AG09309 (cell line): Measurements from ENCODE around the gene ASPSCR1.

Source experiments
- DNase-seq: peaks from one replicate; pipeline ENCODE4 v3.0.0-alpha.2; 2010; ENCODE audit warnings: low read depth
- H3K4me3 ChIP-seq: 2 replicates; pipeline ENCODE4 v1.5.1; 2011; ENCODE audit warnings: mild to moderate bottlenecking, low read depth, low read length, moderate library complexity; ENCODE audit not compliant: control insufficient read depth
- TF ChIP-seq, protein P1 (sequence below): IDR thresholded peaks from 2 replicates; pipeline ENCODE4 v1.5.1; 2011; ENCODE audit warnings: mild to moderate bottlenecking, low read depth, low read length, inconsistent platforms; ENCODE audit not compliant: insufficient read depth, control insufficient read depth; ENCODE audit errors: missing control alignments

Gene ASPSCR1

DNA sequence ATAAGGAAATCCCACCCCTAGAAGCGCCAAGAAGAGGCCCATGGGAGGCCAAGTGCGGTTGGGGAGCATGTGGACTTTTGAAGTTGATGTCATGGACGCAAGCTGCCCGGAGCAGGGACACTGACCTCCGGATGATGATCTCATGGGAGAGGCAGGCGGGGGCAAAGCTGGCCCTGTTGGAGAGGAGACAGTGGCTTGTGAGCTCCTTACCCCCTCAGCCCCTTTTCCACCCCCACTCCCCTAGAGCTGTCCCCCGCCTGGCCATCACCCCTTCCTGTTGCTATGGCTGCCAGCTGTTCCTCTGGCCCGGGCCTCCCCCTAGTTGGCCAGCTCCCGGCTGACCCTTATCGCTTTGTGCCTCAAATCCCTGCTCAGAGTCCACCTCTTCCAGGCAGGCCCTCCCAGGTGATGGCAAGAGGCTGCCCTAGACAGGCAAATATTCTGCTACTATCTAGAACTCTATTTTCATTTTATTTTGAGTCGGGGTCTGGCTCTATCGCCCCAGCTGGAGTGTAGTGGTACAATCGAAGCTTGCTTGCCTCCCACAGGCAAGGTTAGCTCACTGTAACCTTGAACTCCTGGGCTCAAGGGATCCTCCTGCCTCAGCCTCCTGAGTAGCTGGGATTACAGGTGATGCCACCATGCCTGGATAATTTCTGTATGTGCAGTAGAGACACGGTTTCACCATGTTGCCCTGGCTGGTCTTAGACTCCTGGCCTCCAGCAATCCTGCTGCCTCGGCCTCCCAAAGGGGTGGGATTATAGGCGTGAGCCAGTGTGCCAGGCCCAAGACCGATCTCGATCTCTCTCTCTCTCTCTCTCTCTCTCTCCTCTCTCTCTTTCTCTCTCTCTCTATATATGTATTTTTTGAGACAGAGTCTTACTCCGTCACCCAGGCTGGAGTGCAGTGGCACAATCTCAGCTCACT is 23.0 kb upstream of the ASPSCR1 start:
- no peak overlapping the region for H3K4me3 ChIP-seq
- TF ChIP-seq, protein P1, sequence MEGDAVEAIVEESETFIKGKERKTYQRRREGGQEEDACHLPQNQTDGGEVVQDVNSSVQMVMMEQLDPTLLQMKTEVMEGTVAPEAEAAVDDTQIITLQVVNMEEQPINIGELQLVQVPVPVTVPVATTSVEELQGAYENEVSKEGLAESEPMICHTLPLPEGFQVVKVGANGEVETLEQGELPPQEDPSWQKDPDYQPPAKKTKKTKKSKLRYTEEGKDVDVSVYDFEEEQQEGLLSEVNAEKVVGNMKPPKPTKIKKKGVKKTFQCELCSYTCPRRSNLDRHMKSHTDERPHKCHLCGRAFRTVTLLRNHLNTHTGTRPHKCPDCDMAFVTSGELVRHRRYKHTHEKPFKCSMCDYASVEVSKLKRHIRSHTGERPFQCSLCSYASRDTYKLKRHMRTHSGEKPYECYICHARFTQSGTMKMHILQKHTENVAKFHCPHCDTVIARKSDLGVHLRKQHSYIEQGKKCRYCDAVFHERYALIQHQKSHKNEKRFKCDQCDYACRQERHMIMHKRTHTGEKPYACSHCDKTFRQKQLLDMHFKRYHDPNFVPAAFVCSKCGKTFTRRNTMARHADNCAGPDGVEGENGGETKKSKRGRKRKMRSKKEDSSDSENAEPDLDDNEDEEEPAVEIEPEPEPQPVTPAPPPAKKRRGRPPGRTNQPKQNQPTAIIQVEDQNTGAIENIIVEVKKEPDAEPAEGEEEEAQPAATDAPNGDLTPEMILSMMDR = no peak
- no peak for DNase-seq

DNA sequence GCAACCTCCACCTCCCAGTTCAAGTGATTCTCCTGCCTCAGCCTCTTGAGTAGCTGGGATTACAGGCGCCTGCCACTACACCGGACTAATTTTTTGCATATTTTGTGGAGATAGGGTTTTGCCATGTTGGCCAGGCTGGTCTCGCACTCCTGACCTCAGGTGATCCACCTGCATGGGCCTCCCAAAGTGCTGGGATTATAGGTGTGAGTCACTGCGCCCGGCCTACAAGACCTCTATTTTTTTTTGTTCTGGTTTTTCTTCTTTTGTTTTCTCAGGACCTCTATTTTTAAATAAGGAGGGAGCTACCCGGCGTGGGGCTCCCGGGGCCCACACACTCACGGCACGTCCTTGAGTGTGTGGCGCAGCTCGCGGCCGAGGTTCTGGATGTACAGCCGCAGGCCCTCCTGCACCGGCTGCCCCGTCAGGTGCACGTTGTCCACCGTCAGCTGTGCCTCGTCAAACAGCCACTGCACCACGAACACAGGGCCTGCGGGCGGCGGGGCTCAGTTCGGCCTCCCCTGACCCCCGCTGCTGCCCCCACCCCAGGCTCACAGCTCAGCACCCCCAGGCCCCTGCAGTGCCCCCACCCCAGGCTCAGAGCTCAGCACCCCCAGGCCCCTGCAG is 22.3 kb upstream of the ASPSCR1 start:
- no peak for DNase-seq
- TF ChIP-seq, protein P1 = no peak
- H3K4me3 ChIP-seq = no peak overlapping the region

DNA sequence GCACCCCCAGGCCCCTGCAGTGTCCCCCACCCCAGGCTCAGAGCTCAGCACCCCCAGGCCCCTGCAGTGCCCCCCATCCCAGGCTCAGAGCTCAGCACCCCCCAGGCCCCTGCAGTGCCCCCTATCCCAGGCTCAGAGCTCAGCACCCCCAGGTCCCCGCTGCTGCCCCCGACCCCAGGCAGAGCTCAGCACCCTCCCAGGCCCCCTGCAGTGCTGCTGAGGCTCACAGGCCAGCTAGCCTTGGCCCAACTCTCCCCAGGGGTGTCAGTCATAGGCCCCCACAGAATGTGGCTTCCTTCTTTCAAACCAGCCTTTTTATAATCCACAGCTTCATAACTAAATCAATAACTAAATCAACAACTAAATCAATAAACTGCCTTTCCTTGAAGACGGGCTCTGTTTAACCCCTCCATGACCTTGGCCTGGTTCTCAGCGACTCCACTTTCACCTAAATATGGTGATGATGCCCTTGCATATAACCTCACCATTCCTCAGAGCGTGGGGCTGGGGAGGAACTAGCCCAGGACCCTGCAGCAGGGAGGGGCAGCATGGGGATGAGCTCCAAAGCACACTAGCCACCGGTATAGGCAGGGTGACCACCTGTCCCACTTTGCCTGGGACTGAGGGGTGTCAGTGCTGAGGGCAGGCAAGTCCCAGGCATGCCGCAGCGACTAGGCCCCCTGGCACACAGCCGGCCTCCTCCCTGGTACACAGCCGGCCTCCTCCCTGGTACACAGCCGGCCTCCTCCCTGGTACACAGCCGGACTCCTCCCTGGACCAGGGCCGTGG is 21.5 kb upstream of the ASPSCR1 start:
- TF ChIP-seq, protein P1 = no peak
- DNase-seq = no peak
- H3K4me3 ChIP-seq = no peak overlapping the region

DNA sequence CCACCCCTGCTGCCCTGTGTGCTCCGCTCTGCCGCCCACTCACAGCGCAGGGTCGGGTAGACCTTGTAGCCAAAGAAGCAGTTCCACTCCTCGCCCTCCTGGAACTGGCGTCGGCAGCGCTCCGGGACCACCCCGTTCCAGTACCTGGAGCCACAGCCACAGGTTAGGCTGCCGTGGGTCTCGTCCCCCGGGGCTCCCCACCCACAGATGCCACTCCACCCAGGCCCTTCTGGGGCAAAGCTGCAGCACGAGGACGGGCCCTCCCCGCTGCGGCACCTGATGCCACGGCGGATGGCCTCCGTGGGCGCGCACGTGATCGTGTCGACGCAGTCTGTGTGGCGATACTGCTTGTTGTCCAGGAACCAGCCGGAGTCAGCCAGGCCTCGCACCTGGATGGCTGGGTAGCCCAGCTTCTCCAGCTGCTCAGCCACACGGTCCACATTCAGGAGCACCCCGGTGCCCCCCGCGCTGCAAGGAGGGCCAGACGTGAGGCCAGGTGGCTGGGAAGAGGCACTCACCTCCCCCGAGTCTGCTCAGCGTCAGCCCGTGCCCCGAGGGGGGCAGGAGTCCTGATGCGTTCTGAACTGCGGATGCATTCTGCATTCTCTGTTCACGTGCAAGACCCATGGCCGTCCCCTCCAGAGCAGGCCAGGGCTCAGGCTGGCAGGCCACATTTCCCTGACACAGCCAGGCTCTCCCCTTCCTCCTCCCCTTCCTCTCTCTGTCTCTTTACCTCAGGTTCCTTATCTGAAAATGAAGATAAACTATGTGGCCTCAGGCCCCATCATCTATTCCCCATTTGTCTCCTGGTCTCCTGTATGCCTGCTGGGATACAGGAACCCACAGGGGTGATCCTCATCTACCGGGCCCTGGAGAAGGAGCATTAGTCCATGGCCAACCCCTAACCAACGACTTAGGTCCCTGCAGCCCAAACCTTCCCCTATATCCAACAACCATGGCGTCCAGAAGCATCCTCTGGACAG is 20.5 kb upstream of the ASPSCR1 start:
- TF ChIP-seq, protein P1 = no peak
- H3K4me3 ChIP-seq = no peak overlapping the region
- DNase-seq = no peak

DNA sequence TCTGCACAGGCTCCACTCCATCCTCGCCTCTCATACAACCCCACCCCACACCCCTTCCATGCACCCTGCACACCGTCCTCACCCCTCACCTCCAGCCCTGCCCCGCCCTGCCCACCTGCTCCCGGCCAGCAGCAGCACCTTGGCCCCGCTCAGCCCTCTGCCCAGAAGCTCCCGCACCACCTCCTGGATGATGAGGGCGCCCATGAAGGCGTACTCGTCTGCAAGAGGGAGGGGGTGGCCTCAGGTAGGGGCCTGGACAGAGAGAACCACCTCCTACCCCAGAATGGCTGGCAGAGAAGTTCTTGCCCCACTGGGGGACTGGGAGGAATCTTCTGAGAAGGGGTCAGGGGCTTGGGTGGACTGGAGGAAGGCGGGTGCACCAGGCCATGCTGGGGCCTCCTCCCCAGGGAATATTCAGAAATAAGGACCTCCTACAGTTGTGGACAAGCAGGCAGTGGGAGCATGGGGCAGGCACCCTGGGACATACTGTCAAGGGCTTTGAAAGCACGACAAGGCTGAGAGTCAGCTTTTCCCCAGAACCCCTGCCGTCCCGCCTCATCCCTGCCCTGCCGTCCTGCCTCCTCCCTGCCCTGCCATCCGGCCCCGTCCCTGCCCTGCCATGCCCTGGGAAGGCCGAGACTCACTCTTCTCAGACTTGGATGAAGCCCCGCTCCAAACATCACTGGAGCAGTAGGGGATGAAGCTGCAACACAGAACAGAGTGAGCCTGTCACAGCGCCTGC is 19.6 kb upstream of the ASPSCR1 start:
- no peak for DNase-seq
- no peak overlapping the region for H3K4me3 ChIP-seq
- TF ChIP-seq, protein P1 = no peak
